Measurements from ENCODE around the gene LRP1-AS. TPM values are rescaled to one million over a fixed set of nuclear protein-coding genes. Genes with fewer than 3 reads are reported as not detected.

Gene LRP1-AS
- total and polyA plus RNA-seq, 2 experiments from 2014 or later: not detected

DNA sequence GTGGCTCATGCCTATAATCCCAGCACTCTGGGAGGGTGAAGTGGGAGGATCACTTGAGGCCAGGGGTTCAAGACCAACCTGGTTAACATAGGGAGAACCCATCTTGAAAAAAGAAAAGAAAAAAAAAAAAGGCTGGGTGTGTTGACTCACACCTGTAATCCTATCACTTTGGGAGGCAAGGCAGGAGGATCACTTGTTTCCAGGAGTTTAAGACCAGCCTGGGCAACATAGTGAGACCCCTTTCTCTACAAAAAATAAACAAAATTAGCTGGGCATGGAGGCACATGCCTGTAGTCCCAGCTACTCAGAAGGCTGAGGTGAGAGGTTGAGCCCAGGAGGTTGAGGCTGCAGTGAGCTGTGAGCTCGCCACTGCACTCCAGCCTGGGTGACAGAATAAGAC lies 23.0 kb upstream of the LRP1-AS start:
- Histone ChIP-seq H3K9me3 (ENCODE audit: low read depth) (no peaks in the 10 kb centered on the region), H3K36me3 (peaks cover 38% of the 10 kb centered on the region), H3K27me3 (no peaks in the 10 kb centered on the region), H3K27ac (no peak overlapping the region), H3K4me1 (ENCODE audit: low read depth) (no peaks in the 10 kb centered on the region), H3K4me3 (no peak overlapping the region)
- DNase-seq (ENCODE audit: low read depth in 1 of 2, low spot score in 1 of 2): no peak
- TF ChIP-seq CTCF (IDR thresholded peaks at IDR 0.05; ENCODE audit: low read depth, low read length): no peak

- no peak for DNase-seq (ENCODE audit: low read depth in 1 of 2, low spot score in 1 of 2)
- Histone ChIP-seq H3K9me3 (ENCODE audit: low read depth) (no peaks in the 10 kb centered on the region), H3K27ac (no peak overlapping the region), H3K4me1 (ENCODE audit: low read depth) (no peaks in the 10 kb centered on the region), H3K36me3 (peaks cover 40% of the 10 kb centered on the region), H3K27me3 (no peaks in the 10 kb centered on the region), H3K4me3 (no peak overlapping the region)
- TF ChIP-seq CTCF (IDR thresholded peaks at IDR 0.05; ENCODE audit: low read depth, low read length): no peak
These were observed 22.6 kb upstream of the LRP1-AS start for GRCh38 chr12:57169969-57170368.

GRCh38 chr12:57169046-57169795 lies 21.8 kb upstream of the LRP1-AS start:
- DNase-seq (ENCODE audit: low read depth in 1 of 2, low spot score in 1 of 2): no peak
- H3K9me3 ChIP-seq (ENCODE audit: low read depth): no peaks in the 10 kb centered on the region
- TF ChIP-seq CTCF (IDR thresholded peaks at IDR 0.05; ENCODE audit: low read depth, low read length): no peak
- no peak overlapping the region for H3K27ac ChIP-seq
- no peak overlapping the region for H3K4me3 ChIP-seq
- no peaks in the 10 kb centered on the region for H3K27me3 ChIP-seq
- H3K36me3 ChIP-seq: peaks cover 45% of the 10 kb centered on the region
- no peaks in the 10 kb centered on the region for H3K4me1 ChIP-seq (ENCODE audit: low read depth)

GRCh38 chr12:57168058-57168457 lies 20.6 kb upstream of the LRP1-AS start:
- H3K9me3 ChIP-seq (ENCODE audit: low read depth): no peaks in the 10 kb centered on the region
- H3K4me1 ChIP-seq (ENCODE audit: low read depth): no peaks in the 10 kb centered on the region
- peaks cover 43% of the 10 kb centered on the region for H3K36me3 ChIP-seq
- no peak overlapping the region for H3K27ac ChIP-seq
- H3K4me3 ChIP-seq: no peak overlapping the region
- no peak for TF ChIP-seq CTCF (IDR thresholded peaks at IDR 0.05; ENCODE audit: low read depth, low read length)
- DNase-seq (ENCODE audit: low read depth in 1 of 2, low spot score in 1 of 2): no peak
- H3K27me3 ChIP-seq: no peaks in the 10 kb centered on the region

DNA sequence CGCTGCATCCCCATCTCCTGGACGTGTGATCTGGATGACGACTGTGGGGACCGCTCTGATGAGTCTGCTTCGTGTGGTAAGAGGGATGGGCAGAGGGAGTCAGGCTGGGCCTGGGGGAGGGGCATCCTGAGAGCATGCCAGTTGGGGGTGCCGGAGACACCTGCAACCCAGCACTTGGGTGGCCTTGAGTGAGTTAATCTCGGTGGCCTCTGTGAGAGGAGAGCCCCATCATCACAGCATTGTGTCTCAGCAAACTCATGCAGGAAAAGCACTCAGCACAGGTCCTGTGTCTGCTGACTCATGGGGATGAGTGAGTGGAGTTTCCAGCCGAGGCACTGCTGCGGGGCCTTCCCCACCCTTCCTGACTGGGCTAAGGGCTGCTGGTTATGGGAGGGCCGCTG lies 19.6 kb upstream of the LRP1-AS start:
- DNase-seq (ENCODE audit: low read depth in 1 of 2, low spot score in 1 of 2): no peak
- Histone ChIP-seq H3K36me3 (peaks cover 46% of the 10 kb centered on the region), H3K27ac (no peak overlapping the region), H3K27me3 (no peaks in the 10 kb centered on the region), H3K4me1 (ENCODE audit: low read depth) (no peaks in the 10 kb centered on the region), H3K9me3 (ENCODE audit: low read depth) (no peaks in the 10 kb centered on the region), H3K4me3 (no peak overlapping the region)
- no peak for TF ChIP-seq CTCF (IDR thresholded peaks at IDR 0.05; ENCODE audit: low read depth, low read length)
